ENCODE data around the gene NPTN. TPM values are rescaled to one million over a fixed set of nuclear protein-coding genes. Genes with fewer than 3 reads are reported as not detected.
A peak's percentile ranks its signal among the peaks of the same experiment; 100 is the strongest.

The NPTN gene
- total RNA-seq, 1 donor = 146 TPM

DNA sequence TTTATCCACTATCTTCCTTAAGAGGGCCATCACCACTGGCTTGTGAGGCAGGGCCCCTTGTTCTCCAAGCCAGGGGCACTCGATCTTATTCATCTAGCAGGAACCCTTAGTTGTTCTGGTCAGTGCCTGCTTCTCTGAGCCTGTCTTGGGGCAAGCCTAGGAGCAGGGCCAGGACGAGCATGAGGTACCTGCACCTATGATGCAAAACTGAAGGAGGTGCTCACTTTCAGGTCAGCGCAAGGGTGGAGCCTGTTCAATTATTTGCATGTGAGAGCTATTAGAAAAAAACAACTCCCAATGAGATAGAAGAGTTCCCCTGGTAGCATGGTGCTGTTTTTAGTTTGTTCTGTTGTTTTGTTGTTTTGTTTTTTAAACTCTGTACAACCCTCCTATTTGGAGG, 46.0 kb upstream of the NPTN start:
- TF ChIP-seq CTCF (IDR thresholded peaks at IDR 0.05; ENCODE audit: insufficient read depth, low read depth, low read length) = no peak
- DNase-seq (ENCODE audit: low read depth) = no peak
- H3K4me3 ChIP-seq (ENCODE audit: low read depth, low read length) = no peak overlapping the region

DNA sequence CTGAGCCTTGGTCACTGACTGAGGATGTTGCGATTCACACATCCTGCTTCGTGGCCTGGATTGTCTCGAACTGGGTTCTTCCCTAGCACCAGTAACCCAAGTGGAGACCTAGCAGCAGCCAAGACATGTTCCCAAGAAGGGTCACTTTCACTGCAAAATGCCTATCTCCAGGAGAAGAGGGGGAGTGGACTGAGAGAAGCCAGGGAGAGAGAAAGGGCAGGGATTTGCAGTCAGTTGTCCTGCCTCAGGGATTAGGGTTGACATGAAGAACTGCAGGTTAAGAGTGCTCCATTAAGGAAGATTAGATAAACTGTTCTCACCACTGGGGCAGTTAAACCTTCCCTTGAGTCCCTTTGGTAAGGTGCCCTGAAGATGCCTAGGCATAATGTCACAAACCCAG, 45.3 kb upstream of the NPTN start:
- no peak for DNase-seq (ENCODE audit: low read depth)
- no peak for TF ChIP-seq CTCF (IDR thresholded peaks at IDR 0.05; ENCODE audit: insufficient read depth, low read depth, low read length)
- H3K4me3 ChIP-seq (ENCODE audit: low read depth, low read length) = no peak overlapping the region

DNA sequence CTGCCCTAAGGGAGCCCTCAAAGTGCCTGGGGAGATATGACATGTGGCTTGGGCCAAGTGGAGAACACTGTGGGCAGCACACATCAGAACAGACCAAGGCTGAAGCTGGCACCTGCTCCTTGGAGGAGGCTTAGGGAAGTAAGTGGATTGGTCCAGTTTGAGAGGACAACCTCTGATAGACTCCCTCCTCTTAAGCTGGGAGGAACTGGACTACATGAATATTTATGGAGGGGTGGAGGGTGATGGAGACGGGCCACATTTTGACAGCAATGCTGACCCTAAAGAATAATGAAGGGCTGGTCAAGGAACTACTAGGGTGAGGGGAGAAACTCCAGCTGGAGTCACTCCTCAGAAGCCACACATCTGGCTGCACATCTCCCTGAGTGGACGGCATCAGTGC, 44.5 kb upstream of the NPTN start:
- TF ChIP-seq CTCF (IDR thresholded peaks at IDR 0.05; ENCODE audit: insufficient read depth, low read depth, low read length) = no peak
- no peak overlapping the region for H3K4me3 ChIP-seq (ENCODE audit: low read depth, low read length)
- DNase-seq (ENCODE audit: low read depth) = no peak

DNA sequence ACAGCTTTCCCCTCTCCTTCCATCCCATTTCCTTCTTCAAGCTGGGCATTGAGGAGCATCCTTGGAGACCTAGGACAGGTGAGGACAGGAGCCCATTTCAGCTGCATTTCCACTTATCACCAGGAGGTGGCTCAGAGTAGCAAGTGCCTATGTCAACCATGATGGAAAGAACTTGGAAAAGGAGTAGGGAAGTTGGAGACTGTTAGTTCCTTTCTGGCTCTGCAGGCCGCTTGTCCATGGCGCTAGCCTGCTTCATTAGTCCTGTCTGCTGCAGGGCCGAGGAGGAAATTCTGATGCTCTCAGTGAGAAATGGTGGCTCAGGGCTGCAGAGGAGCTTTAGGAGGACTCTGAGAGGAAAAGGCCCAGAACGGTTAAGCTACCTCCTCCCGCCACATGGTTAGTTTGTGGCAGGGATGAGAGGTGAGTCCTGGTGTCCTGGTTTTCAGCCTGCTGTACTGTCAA, 44.0 kb upstream of the NPTN start:
- peak; percentile 75 for DNase-seq (ENCODE audit: low read depth)
- H3K4me3 ChIP-seq (ENCODE audit: low read depth, low read length) = no peak overlapping the region
- TF ChIP-seq CTCF (IDR thresholded peaks at IDR 0.05; ENCODE audit: insufficient read depth, low read depth, low read length) = peak; percentile 94

DNA sequence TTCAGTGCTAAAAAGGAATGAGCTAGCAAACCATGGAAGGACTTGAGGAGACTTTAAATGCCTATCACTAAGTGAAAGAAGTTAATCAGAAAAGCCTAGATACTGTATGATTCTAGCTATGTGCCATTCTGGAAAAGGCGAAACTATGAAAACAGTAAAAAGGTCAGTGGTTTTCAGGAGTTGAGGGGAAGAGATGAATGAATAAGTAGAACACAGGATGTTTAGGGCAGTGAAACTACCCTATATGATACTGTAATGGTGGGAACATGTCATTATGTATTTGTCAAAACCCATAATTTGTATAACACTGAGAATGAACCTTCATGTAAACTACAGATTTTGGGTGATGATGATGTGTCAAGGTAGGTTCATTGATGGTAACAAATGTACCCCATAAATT, 41.4 kb upstream of the NPTN start:
- TF ChIP-seq CTCF (IDR thresholded peaks at IDR 0.05; ENCODE audit: insufficient read depth, low read depth, low read length) = no peak
- DNase-seq (ENCODE audit: low read depth) = no peak
- H3K4me3 ChIP-seq (ENCODE audit: low read depth, low read length) = no peak overlapping the region

- no peak for TF ChIP-seq CTCF (IDR thresholded peaks at IDR 0.05; ENCODE audit: insufficient read depth, low read depth, low read length)
Measured at GRCh38 chr15:73660455-73660854, 27.3 kb upstream of the NPTN start.

DNA sequence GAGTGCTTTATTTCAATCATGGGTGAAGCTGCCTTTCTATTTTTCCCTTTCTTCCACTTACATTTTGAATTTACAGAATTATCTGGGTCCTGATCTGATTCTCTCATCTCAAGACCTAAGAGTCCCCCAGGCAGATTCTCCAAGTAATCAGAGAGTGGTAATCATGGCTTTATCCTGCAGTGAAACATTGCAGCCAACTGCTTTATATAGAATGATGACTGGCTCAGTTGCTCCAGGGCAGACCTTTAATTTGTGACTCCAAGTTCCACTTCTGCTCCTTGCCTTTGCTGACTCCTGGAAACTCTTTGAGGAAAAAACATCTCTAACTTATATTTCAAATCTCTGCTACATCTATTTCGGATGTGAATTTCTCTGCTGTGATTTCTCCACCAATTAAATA, 25.5 kb upstream of the NPTN start:
- no peak for DNase-seq (ENCODE audit: low read depth)
- TF ChIP-seq CTCF (IDR thresholded peaks at IDR 0.05; ENCODE audit: insufficient read depth, low read depth, low read length) = no peak
- H3K4me3 ChIP-seq (ENCODE audit: low read depth, low read length) = no peak overlapping the region

More at GRCh38 chr15:73660455-73660854, 27.3 kb upstream of the NPTN start:
- DNase-seq (ENCODE audit: low read depth) = no peak
- no peak overlapping the region for H3K4me3 ChIP-seq (ENCODE audit: low read depth, low read length)
